K562 (cell line): ENCODE results near the gene ATP6V1A. TPM values are rescaled to one million over a fixed set of nuclear protein-coding genes. Genes with fewer than 3 reads are reported as not detected.

Experiments
- CCAR2 ChIP-seq: fragments of 200-400 bp; formaldehyde crosslinking; IDR thresholded peaks from 2 replicates; pipeline ENCODE4 v1.6.1; 2017; ENCODE audit warnings: mild to moderate bottlenecking, low read depth, low read length
- CREM ChIP-seq: IDR thresholded peaks from 2 replicates; pipeline ENCODE4 v1.6.1; 2014; ENCODE audit warnings: antibody characterized with exemption, low read depth
- FOXJ2 ChIP-seq: fragments of 200-800 bp; sonication (Bioruptor generic); IDR thresholded peaks from 2 replicates; pipeline ENCODE4 v1.6.1; 2016; ENCODE audit warnings: missing genetic modification characterization, missing compliant biosample characterization
- GTF2F1 ChIP-seq: IDR thresholded peaks from 2 replicates; pipeline ENCODE4 v1.6.1; 2011; ENCODE audit warnings: low read depth, low read length, improper control_type of control experiment
- IRF1 ChIP-seq: sonication (generic); formaldehyde crosslinking; IDR thresholded peaks from 2 replicates; pipeline ENCODE4 v1.8.0; 2022; ENCODE audit warnings: missing genetic modification reagents, mild to moderate bottlenecking, borderline replicate concordance
- LARP7 ChIP-seq: fragments of 450-650 bp; IDR thresholded peaks from 2 replicates; pipeline ENCODE4 v1.6.1; 2016
- MYNN ChIP-seq, 2 experiments: sonication (generic); formaldehyde crosslinking in 1 of 2; IDR thresholded peaks; 2 replicates each; pipeline versions ENCODE4 v1.5.0 to v1.6.1; 2016 to 2020; ENCODE audit warnings: antibody characterized with exemption in 1 of 2, missing genetic modification reagents in 1 of 2
- NCOA4 ChIP-seq: fragments of 450-650 bp; IDR thresholded peaks from 2 replicates; pipeline ENCODE4 v1.6.1; 2018; ENCODE audit warnings: mild to moderate bottlenecking; ENCODE audit not compliant: partially characterized antibody
- PCBP1 ChIP-seq: fragments of 200-400 bp; formaldehyde crosslinking; IDR thresholded peaks from 2 replicates; pipeline ENCODE4 v1.6.1; 2018; ENCODE audit warnings: mild to moderate bottlenecking, low read depth, low read length; ENCODE audit not compliant: poor library complexity, severe bottlenecking
- SMC3 ChIP-seq: conservative IDR thresholded peaks from 2 replicates; pipeline ENCODE4 v1.6.1; 2011; ENCODE audit warnings: low read depth, low read length, improper control_type of control experiment; ENCODE audit not compliant: insufficient read depth
- SREBF2 ChIP-seq: sonication (generic); formaldehyde crosslinking; IDR thresholded peaks from 2 replicates; pipeline ENCODE4 v1.4.0; 2020; ENCODE audit warnings: mild to moderate bottlenecking, missing genetic modification reagents
- ZNF165 ChIP-seq: fragments of 250-450 bp; sonication (Bioruptor Pico); IDR thresholded peaks from 2 replicates; pipeline ENCODE4 v1.4.0; 2020; ENCODE audit warnings: borderline replicate concordance
- polyA plus RNA-seq, 8 experiments: library from polyadenylated mRNA; depleted of rRNA in 4 of 8; stranded (reverse) in 5 of 8; unstranded in 3 of 8; fragments of >200 nt; fragmentation: Nextera tagmentation in 2 of 8; fragmentation: Illumina TruSeq in 1 of 8; extraction: Ambion mirVana in 2 of 8; extraction: Trizol in 1 of 8; gene quantifications; 2 replicates each; pipeline versions ENCODE4 v1.2.1 to v1.2.3, GENCODE V29; 2011 to 2014; ENCODE audit warnings: inconsistent platforms in 1 of 8, missing spikeins in 1 of 8
- total RNA-seq, 7 experiments: library from RNA; depleted of rRNA in 6 of 7; stranded (reverse); fragments of >200 nt in 6 of 7; fragmentation: Illumina TruSeq in 2 of 7; extraction: Trizol in 2 of 7; gene quantifications; 2 replicates each; pipeline versions ENCODE4 v1.2.1 to v1.2.3, GENCODE V29; 2011 to 2021; ENCODE audit warnings: low replicate concordance in 1 of 7
- TF ChIP-seq, protein P1 (sequence below), 2 experiments: fragments of 450-650 bp in 1 of 2; IDR thresholded peaks; 2 replicates each; pipeline ENCODE4 v1.6.1; 2011 to 2017; ENCODE audit warnings: low read depth in 2 of 2, antibody characterized with exemption in 1 of 2, borderline replicate concordance in 1 of 2, low read length in 1 of 2, mild to moderate bottlenecking in 1 of 2, mixed read lengths in 1 of 2; ENCODE audit not compliant: control insufficient read depth in 1 of 2
- TF ChIP-seq, protein P2 (sequence below), 2 experiments: fragments of 450-650 bp; conservative IDR thresholded peaks; 2 replicates each; pipeline ENCODE4 v1.6.1; 2017; ENCODE audit warnings: mild to moderate bottlenecking in 2 of 2, moderate library complexity in 2 of 2

Gene ATP6V1A
- total and polyA plus RNA-seq, 9 of the 15 experiments (the other 6 are each of a cell fraction or from before 2014, with no cell fraction given): 23.6 to 57.1 (median 39.9) TPM

GRCh38 chr3:113744941-113745755 lies 1.7 kb upstream of the ATP6V1A start (continued):
- no peak for TF ChIP-seq GTF2F1
- TF ChIP-seq MYNN (IDR thresholded peaks at IDR 0.05): peak; percentile 75; the same call in 1 of the 2 replicates
- no peak for TF ChIP-seq MYNN (CRISPR knock-in tag; IDR thresholded peaks at IDR 0.05)
- TF ChIP-seq IRF1 (CRISPR knock-in tag): no peak
- no peak for TF ChIP-seq FOXJ2
- no peak for TF ChIP-seq ZNF165 (CRISPR knock-in tag)
- 0 out of 2 replicates have a peak, but pooled peaks have one; percentile 11 for TF ChIP-seq SMC3
- no peak for TF ChIP-seq CCAR2
- no peak for TF ChIP-seq SREBF2 (CRISPR knock-in tag)
- 0 out of 2 replicates have a peak, but pooled peaks have one; percentile 21 for TF ChIP-seq CREM
- TF ChIP-seq PCBP1: no peak
- TF ChIP-seq, protein P1, sequence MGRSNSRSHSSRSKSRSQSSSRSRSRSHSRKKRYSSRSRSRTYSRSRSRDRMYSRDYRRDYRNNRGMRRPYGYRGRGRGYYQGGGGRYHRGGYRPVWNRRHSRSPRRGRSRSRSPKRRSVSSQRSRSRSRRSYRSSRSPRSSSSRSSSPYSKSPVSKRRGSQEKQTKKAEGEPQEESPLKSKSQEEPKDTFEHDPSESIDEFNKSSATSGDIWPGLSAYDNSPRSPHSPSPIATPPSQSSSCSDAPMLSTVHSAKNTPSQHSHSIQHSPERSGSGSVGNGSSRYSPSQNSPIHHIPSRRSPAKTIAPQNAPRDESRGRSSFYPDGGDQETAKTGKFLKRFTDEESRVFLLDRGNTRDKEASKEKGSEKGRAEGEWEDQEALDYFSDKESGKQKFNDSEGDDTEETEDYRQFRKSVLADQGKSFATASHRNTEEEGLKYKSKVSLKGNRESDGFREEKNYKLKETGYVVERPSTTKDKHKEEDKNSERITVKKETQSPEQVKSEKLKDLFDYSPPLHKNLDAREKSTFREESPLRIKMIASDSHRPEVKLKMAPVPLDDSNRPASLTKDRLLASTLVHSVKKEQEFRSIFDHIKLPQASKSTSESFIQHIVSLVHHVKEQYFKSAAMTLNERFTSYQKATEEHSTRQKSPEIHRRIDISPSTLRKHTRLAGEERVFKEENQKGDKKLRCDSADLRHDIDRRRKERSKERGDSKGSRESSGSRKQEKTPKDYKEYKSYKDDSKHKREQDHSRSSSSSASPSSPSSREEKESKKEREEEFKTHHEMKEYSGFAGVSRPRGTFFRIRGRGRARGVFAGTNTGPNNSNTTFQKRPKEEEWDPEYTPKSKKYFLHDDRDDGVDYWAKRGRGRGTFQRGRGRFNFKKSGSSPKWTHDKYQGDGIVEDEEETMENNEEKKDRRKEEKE (IDR thresholded peaks at IDR 0.05; ENCODE audit: borderline replicate concordance in 1 of 2, control insufficient read depth in 1 of 2, low read depth in 2 of 2, low read length in 1 of 2): no peak
- TF ChIP-seq NCOA4: no peak
- TF ChIP-seq, protein P2, sequence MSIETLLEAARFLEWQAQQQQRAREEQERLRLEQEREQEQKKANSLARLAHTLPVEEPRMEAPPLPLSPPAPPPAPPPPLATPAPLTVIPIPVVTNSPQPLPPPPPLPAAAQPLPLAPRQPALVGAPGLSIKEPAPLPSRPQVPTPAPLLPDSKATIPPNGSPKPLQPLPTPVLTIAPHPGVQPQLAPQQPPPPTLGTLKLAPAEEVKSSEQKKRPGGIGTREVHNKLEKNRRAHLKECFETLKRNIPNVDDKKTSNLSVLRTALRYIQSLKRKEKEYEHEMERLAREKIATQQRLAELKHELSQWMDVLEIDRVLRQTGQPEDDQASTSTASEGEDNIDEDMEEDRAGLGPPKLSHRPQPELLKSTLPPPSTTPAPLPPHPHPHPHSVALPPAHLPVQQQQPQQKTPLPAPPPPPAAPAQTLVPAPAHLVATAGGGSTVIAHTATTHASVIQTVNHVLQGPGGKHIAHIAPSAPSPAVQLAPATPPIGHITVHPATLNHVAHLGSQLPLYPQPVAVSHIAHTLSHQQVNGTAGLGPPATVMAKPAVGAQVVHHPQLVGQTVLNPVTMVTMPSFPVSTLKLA (conservative IDR thresholded peaks at IDR 0.05): no peak
- no peak for TF ChIP-seq LARP7
